Uterus (tissue), 4 donors: ENCODE results near the gene DLX4. TPM values are rescaled to one million over a fixed set of nuclear protein-coding genes. Genes with fewer than 3 reads are reported as not detected.

Experiments
- DNase-seq, 2 donors: peaks; one replicate each; pipeline ENCODE4 v3.0.0-alpha.2; 2019 to 2020
- H3K27ac ChIP-seq, 2 donors: fragments of 200-600 bp; sonication (generic); 1 replicate in 1 of 2; 2 replicates in 1 of 2; pipeline ENCODE4 v1.5.1; 2016 to 2018
- H3K27me3 ChIP-seq, 2 donors: fragments of 200-600 bp; sonication (generic); one replicate each; pipeline ENCODE4 v1.5.1; 2018 to 2019; ENCODE audit warnings: control low read depth in 1 of 2
- H3K36me3 ChIP-seq, 2 donors: fragments of 200-600 bp; sonication (generic); one replicate each; pipeline ENCODE4 v1.5.1; 2019; ENCODE audit warnings: control low read depth in 1 of 2
- H3K4me1 ChIP-seq, 2 donors: fragments of 200-600 bp; sonication (generic); one replicate each; pipeline ENCODE4 v1.5.1; 2018 to 2019; ENCODE audit warnings: control low read depth in 1 of 2
- H3K4me3 ChIP-seq, 2 donors: fragments of 200-600 bp; sonication (generic); 1 replicate in 1 of 2; 2 replicates in 1 of 2; pipeline ENCODE4 v1.5.1; 2018 to 2019; ENCODE audit warnings: mild to moderate bottlenecking in 1 of 2
- H3K9me3 ChIP-seq, 2 donors: fragments of 200-600 bp; sonication (generic); one replicate each; pipeline ENCODE4 v1.5.1; 2019; ENCODE audit warnings: control low read depth in 1 of 2
- CTCF ChIP-seq, 4 experiments: fragments of 200-600 bp in 2 of 4; fragments of 450-650 bp in 2 of 4; sonication (generic) in 2 of 4; IDR thresholded peaks; one replicate each; pipeline ENCODE4 v1.5.1; 2016 to 2019; ENCODE audit warnings: antibody characterized with exemption in 4 of 4, mild to moderate bottlenecking in 2 of 4, moderate library complexity in 1 of 4
- POLR2A ChIP-seq, 2 donors: fragments of 450-650 bp; IDR thresholded peaks; one replicate each; pipeline ENCODE4 v1.6.1; 2016; ENCODE audit warnings: antibody characterized with exemption in 2 of 2, mild to moderate bottlenecking in 1 of 2, moderate library complexity in 1 of 2
- intact Hi-C: fragments of 100-400 bp; cut with DNase I; formaldehyde crosslinking; loops from one replicate; pipeline ENCODE4 v1.15.1; 2023; ENCODE audit warnings: low total_unique reads
- total RNA-seq, 4 donors: library from RNA; depleted of rRNA in 3 of 4; stranded (reverse); fragments of >200 nt in 3 of 4; gene quantifications; one replicate each; pipeline versions ENCODE4 v1.1.0 to v1.2.4, GENCODE V29; 2014 to 2023
- donor health status: DM: yes; HTN: yes; CAD: no.

DLX4 gene
- total RNA-seq, 4 donors from 2014 or later: not detected

DNA sequence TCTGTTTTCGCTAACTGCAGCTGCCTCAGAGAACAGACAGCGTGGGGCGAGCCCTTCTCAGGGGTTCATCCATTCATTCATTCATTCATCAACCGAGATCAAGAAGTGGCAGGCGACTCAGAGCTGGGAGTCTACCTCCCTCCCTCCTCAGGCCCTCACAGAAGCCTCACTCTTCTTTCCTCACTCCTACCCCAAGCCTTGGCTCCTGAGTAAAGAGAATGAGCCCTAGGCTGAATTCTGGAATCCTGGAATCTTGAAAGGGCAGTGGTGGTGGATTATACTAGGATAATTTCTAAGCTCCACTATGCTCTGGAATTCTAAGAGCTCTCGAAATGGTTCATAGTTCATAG, 28.3 kb downstream of the DLX4 start:
- peaks cover 5 to 21% of the 10 kb centered on the region in 2 donors for H3K4me1 ChIP-seq
- intact Hi-C loops: loop anchor here (5.0 kb wide), 2 partner anchors 115 to 135 kb away; no protein-coding TSS in a partner anchor
- H3K9me3 ChIP-seq: no peaks in the 10 kb centered on the region
- no peak overlapping the region for H3K4me3 ChIP-seq
- TF ChIP-seq CTCF (IDR thresholded peaks at IDR 0.05) (no peak), POLR2A (IDR thresholded peaks at IDR 0.05) (no peak)
- H3K27ac ChIP-seq: no peak overlapping the region
- H3K27me3 ChIP-seq: peaks cover 34 to 64% of the 10 kb centered on the region in 2 donors
- DNase-seq: no peak
- no peaks in the 10 kb centered on the region for H3K36me3 ChIP-seq

GRCh38 chr17:49997773-49998703, 29.0 kb downstream of the DLX4 start:
- peaks cover 29 to 58% of the 10 kb centered on the region in 2 donors for H3K27me3 ChIP-seq
- H3K9me3 ChIP-seq: no peaks in the 10 kb centered on the region
- intact Hi-C loops: loop anchor here (5.0 kb wide), 2 partner anchors 116 to 136 kb away; no protein-coding TSS in a partner anchor
- DNase-seq: peak; percentile 63 to 68
- H3K36me3 ChIP-seq: no peaks in the 10 kb centered on the region
- H3K4me1 ChIP-seq: peaks cover 5 to 20% of the 10 kb centered on the region in 2 donors
- TF ChIP-seq POLR2A (IDR thresholded peaks at IDR 0.05) (no peak), CTCF (IDR thresholded peaks at IDR 0.05) (peak; percentile 80 to 94 (median 88))
- H3K27ac ChIP-seq: no peak overlapping the region
- no peak overlapping the region for H3K4me3 ChIP-seq

GRCh38 chr17:49998836-49999511, 30.0 kb downstream of the DLX4 start:
- Histone ChIP-seq H3K36me3 (no peaks in the 10 kb centered on the region), H3K27ac (no peak overlapping the region), H3K9me3 (no peaks in the 10 kb centered on the region), H3K27me3 (peaks cover 24 to 60% of the 10 kb centered on the region in 2 donors), H3K4me3 (no peak overlapping the region), H3K4me1 (peaks cover 5 to 14% of the 10 kb centered on the region in 2 donors)
- no peak for DNase-seq
- intact Hi-C loops: loop anchor here (5.0 kb wide), 2 partner anchors 117 to 137 kb away; no protein-coding TSS in a partner anchor
- TF ChIP-seq CTCF (IDR thresholded peaks at IDR 0.05) (no peak), POLR2A (IDR thresholded peaks at IDR 0.05) (no peak)

DNA sequence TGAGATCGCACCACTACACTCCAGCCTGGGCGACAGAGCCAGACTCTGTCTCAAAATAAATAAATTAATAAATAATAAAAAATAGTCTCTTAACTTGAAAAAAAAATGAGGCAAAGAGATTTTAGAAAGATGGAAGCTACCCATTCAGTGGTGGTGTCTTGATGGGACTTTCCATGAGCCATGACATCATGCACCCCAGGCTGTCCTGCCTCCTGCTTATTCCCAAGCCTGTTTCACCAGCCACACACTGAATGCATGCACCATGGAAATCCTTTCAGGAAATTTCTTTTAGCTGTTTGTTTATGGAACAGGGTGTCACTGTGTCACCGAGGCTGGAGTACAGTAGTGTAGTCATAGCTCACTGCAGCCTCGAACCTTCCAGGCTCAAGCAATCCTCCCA, 34.9 kb downstream of the DLX4 start:
- H3K9me3 ChIP-seq: no peaks in the 10 kb centered on the region
- no peaks in the 10 kb centered on the region for H3K36me3 ChIP-seq
- H3K27ac ChIP-seq: no peak overlapping the region
- no peak overlapping the region for H3K4me3 ChIP-seq
- peaks cover 0 to 32% of the 10 kb centered on the region in 2 donors for H3K27me3 ChIP-seq
- no peak for DNase-seq
- H3K4me1 ChIP-seq: no peaks in the 10 kb centered on the region
- intact Hi-C loops: no loop called here
- TF ChIP-seq CTCF (IDR thresholded peaks at IDR 0.05) (no peak), POLR2A (IDR thresholded peaks at IDR 0.05) (no peak)

DNA sequence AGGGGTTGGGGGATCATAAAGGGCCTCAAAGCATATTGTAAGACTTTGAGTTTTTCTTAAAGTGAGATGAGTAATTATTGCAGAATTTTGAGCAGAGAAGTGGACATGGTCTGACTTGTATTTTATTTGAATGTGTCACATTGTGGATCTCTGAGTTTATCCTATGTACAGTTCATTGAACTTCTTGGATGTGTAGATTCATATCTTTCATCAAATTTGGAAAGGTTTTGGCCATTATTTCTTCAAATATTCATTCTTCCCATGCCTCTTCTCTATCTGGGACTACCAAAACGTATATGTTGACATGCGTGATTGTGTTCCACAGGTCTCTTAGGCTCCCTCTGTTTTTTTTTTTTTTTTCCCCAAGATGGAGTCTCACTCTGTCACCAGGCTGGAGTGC, 40.3 kb downstream of the DLX4 start:
- Histone ChIP-seq H3K4me1 (no peaks in the 10 kb centered on the region), H3K9me3 (no peaks in the 10 kb centered on the region), H3K4me3 (no peak overlapping the region), H3K27me3 (no peaks in the 10 kb centered on the region), H3K27ac (no peak overlapping the region), H3K36me3 (no peaks in the 10 kb centered on the region)
- TF ChIP-seq POLR2A (IDR thresholded peaks at IDR 0.05) (no peak), CTCF (IDR thresholded peaks at IDR 0.05) (no peak)
- intact Hi-C loops: no loop called here
- no peak for DNase-seq
